B cell (primary cell): ENCODE results near the gene CAPG. TPM values are rescaled to one million over a fixed set of nuclear protein-coding genes. Genes with fewer than 3 reads are reported as not detected.

ENCODE experiments used
- ATAC-seq: fragments of 200-7000 bp; cut with Tn5 transposase; one replicate; pipeline ENCODE4 v1.10.0; 2021; ENCODE audit warnings: low read depth, mild to moderate bottlenecking, moderate number of reproducible peaks, moderate library complexity
- CTCF ChIA-PET: fragments of 350-600 bp; sonication (Branson Sonifier 250); formaldehyde crosslinking; loops from one replicate; lab custom pipeline; 2021; ENCODE audit warnings: antibody characterized with exemption, inconsistent platforms; lab: Charles Lee
- POLR2A ChIA-PET: fragments of 350-600 bp; sonication (Branson Sonifier 250); formaldehyde crosslinking; loops from one replicate; lab custom pipeline; 2021; ENCODE audit warnings: antibody characterized with exemption; lab: Charles Lee
- DNase-seq: peaks from one replicate; pipeline ENCODE4 v3.0.0; 2013
- H2AFZ ChIP-seq: 2 replicates; pipeline ENCODE4 v1.6.1; 2012; ENCODE audit warnings: mild to moderate bottlenecking, low read depth, low read length; ENCODE audit not compliant: insufficient read depth, poor library complexity, severe bottlenecking
- H3K27ac ChIP-seq, 2 donors: 1 replicate in 1 of 2; 2 replicates in 1 of 2; pipeline ENCODE4 v1.5.1; 2012 to 2013; ENCODE audit warnings: low read length in 2 of 2, mild to moderate bottlenecking in 2 of 2, moderate library complexity in 1 of 2
- H3K27me3 ChIP-seq, 4 experiments: fragments of 200-600 bp in 1 of 4; sonication (generic) in 1 of 4; replicated peaks in 1 of 4; 1 replicate in 2 of 4; 2 replicates in 2 of 4; pipeline versions ENCODE4 v1.6.1 to v1.7.0; 2013 to 2016; ENCODE audit warnings: low read length in 3 of 4, mild to moderate bottlenecking in 2 of 4, mixed read lengths in 1 of 4, moderate library complexity in 1 of 4; ENCODE audit not compliant: insufficient read depth in 4 of 4, control insufficient read depth in 3 of 4; ENCODE audit errors: control extremely low read depth in 1 of 4
- H3K36me3 ChIP-seq, 2 experiments: replicated peaks in 1 of 2; 1 replicate in 1 of 2; 2 replicates in 1 of 2; pipeline versions ENCODE4 v1.6.1 to v1.7.1; 2013; ENCODE audit warnings: low read length in 1 of 2; ENCODE audit not compliant: insufficient read depth in 2 of 2, control insufficient read depth in 1 of 2; ENCODE audit errors: control extremely low read depth in 1 of 2, extremely low read depth in 1 of 2
- H3K4me1 ChIP-seq, 2 donors: fragments of 200-600 bp in 1 of 2; sonication (generic) in 1 of 2; 1 replicate in 1 of 2; 2 replicates in 1 of 2; pipeline versions ENCODE4 v1.5.1 to v1.6.1; 2013 to 2017; ENCODE audit warnings: low read length in 2 of 2; ENCODE audit not compliant: control insufficient read depth in 2 of 2, insufficient read depth in 2 of 2
- H3K4me2 ChIP-seq: replicated peaks from 2 replicates; pipeline ENCODE3; 2012; ENCODE audit warnings: mild to moderate bottlenecking, low read depth, low read length; ENCODE audit not compliant: poor library complexity, severe bottlenecking
- H3K4me3 ChIP-seq, 5 experiments: fragments of 200-600 bp in 1 of 5; sonication (generic) in 1 of 5; 1 replicate in 3 of 5; 2 replicates in 2 of 5; pipeline versions ENCODE4 v1.5.1 to v1.7.0; 2011 to 2016; ENCODE audit warnings: low read length in 4 of 5, mild to moderate bottlenecking in 4 of 5, low read depth in 2 of 5, control low read depth in 1 of 5, moderate library complexity in 1 of 5; ENCODE audit not compliant: insufficient read depth in 1 of 5; ENCODE audit errors: control extremely low read depth in 1 of 5, extremely low read depth in 1 of 5
- H3K79me2 ChIP-seq: fragments of 200-600 bp; sonication (generic); one replicate; pipeline ENCODE4 v1.6.0; 2016; ENCODE audit warnings: low read length; ENCODE audit not compliant: control insufficient read depth, insufficient read depth
- H3K9ac ChIP-seq: fragments of 200-600 bp; sonication (generic); 2 replicates; pipeline ENCODE4 v1.6.1; 2017; ENCODE audit warnings: mild to moderate bottlenecking, low read length, moderate library complexity
- H3K9me3 ChIP-seq, 3 donors: one replicate each; pipeline versions ENCODE4 v1.6.1 to v1.7.1; 2013; ENCODE audit warnings: low read length in 2 of 3; ENCODE audit not compliant: control insufficient read depth in 2 of 3, insufficient read depth in 1 of 3; ENCODE audit errors: control extremely low read depth in 1 of 3
- H4K20me1 ChIP-seq: 2 replicates; pipeline ENCODE4 v1.6.0; 2012; ENCODE audit warnings: mild to moderate bottlenecking, low read length; ENCODE audit not compliant: insufficient read depth, control insufficient read depth, poor library complexity, severe bottlenecking
- H3K27ac Mint-ChIP-seq: one replicate; pipeline ENCODE4 v1.8.0; 2021; ENCODE audit warnings: mixed read lengths
- H3K27me3 Mint-ChIP-seq: one replicate; pipeline ENCODE4 v1.8.0; 2021; ENCODE audit warnings: mixed read lengths
- H3K4me1 Mint-ChIP-seq: one replicate; pipeline ENCODE4 v1.8.0; 2021; ENCODE audit warnings: mixed read lengths
- H3K4me3 Mint-ChIP-seq: one replicate; pipeline ENCODE4 v1.8.0; 2021; ENCODE audit warnings: mixed read lengths
- H3K9me3 Mint-ChIP-seq: one replicate; pipeline ENCODE4 v1.8.0; 2022; ENCODE audit warnings: mixed read lengths; ENCODE audit not compliant: insufficient read depth
- CTCF ChIP-seq: fragments of 200-600 bp; IDR thresholded peaks from one replicate; pipeline ENCODE4 v1.8.0; 2022; ENCODE audit warnings: antibody characterized with exemption, mild to moderate bottlenecking
- EZH2 ChIP-seq: IDR thresholded peaks from 2 replicates; pipeline ENCODE4 v1.6.1; 2012; ENCODE audit warnings: borderline replicate concordance, low read depth, mild to moderate bottlenecking, moderate library complexity, low read length; ENCODE audit not compliant: insufficient read depth, poor library complexity, severe bottlenecking
- WGBS: methylation state at CpG from one replicate; pipeline ENCODE4 v1.1.5; 2013; ENCODE audit warnings: missing lambda C conversion rate; ENCODE audit not compliant: insufficient coverage; 5-methylcytosine and 5-hydroxymethylcytosine counted together
- intact Hi-C: fragments of 100-400 bp; cut with micrococcal nuclease; formaldehyde crosslinking; loops from one replicate; pipeline ENCODE4 v1.10.0; 2022
- polyA plus RNA-seq: library from polyadenylated mRNA; depleted of rRNA; stranded (reverse); fragments of >200 nt; gene quantifications from 2 replicates; pipeline ENCODE4 v1.2.3, GENCODE V29; 2012
- total RNA-seq, 2 donors: library from RNA; stranded (reverse); fragments of 120-200 nt in 1 of 2; gene quantifications; 1 replicate in 1 of 2; 2 replicates in 1 of 2; pipeline versions ENCODE4 v1.2.3 to v1.2.4, GENCODE V29; 2013 to 2022

The CAPG gene
- total and polyA plus RNA-seq, 2 donors (not counting 1 experiment from before 2014, with no cell fraction given): 158 to 210 TPM

DNA sequence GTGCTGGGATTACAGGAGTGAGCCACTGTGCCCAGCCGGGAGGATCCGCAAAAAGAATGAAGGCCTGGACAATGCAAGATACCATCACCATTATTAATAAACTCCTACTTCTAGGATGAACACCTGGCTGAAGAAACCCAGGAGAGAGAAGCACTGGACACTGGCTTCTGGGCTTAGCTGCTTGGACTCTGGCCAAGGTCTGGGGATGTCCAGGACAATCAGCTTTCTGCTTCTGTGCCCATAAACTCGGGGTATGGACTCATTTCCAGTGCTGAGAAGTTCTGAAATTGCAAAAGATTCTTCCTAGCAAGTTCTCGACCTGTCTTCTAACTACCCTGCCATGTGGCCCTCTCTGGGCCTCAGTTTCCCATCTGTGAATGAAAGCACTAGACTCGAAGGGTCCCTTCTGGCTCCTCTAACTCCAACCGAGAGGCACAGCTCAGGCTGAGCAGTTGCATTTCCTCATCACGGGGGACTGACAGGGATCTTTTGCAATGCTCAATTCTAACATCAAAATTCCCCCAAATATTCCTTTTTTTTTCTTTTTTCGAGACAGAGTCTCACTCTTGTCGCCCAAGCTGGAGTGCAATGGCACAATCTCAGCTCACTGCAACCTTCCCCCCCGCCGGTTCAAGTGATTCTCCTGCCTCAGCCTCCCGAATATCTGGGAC, 5.9 kb upstream of the CAPG start:
- TF ChIP-seq CTCF (no peak), EZH2 (no peak)
- Histone ChIP-seq H2AFZ (no peak overlapping the region), H3K4me3 (no peak overlapping the region), H3K9me3 (no peaks in the 10 kb centered on the region), H3K36me3 (no peaks in the 10 kb centered on the region), H3K4me2 (no peak overlapping the region), H3K9ac (no peak overlapping the region), H3K27ac (no peak overlapping the region), H3K79me2 (peaks cover 25% of the 10 kb centered on the region), H3K4me1 (peaks cover 41 to 57% of the 10 kb centered on the region in 2 donors), H4K20me1 (no peaks in the 10 kb centered on the region), H3K27me3 (no peaks in the 10 kb centered on the region)
- Mint-ChIP-seq H3K4me3 (no peak overlapping the region), H3K27ac (no peak overlapping the region), H3K9me3 (no peaks in the 10 kb centered on the region), H3K27me3 (no peaks in the 10 kb centered on the region), H3K4me1 (peaks cover 55% of the 10 kb centered on the region)
- ChIA-PET CTCF (interaction anchor here (1.0 to 8.7 kb wide), 3 partner anchors 12 to 221 kb away, joined by 3 to 299 read pairs (median 4); no protein-coding TSS in a partner anchor), POLR2A (interaction anchor here (0.9 kb wide), 1 partner anchor 88 kb away, joined by 14 read pairs; the partner anchor contains the start of gene TGOLN2)
- 87% methylated on average over 11 of the region's 12 CpGs for WGBS
- intact Hi-C loops: no loop called here
- no peak for ATAC-seq
- DNase-seq: no peak
